GM21529 (cell line): ENCODE data around the gene WDR43.
"Not testable (repeated sequence)": the region's sequence is repeated elsewhere in the genome, so short reads cannot be mapped to it uniquely, and the experiment has no call there.

ENCODE experiments used
- ATAC-seq: cut with Tn5 transposase; IDR thresholded peaks from one replicate; pipeline ENCODE4 v1.9.1; 2021; ENCODE audit not compliant: unreplicated experiment

The WDR43 gene

GRCh38 chr2:28962505-28962904 is 68.0 kb downstream of the WDR43 start:
- no peak for ATAC-seq

GRCh38 chr2:28970464-28971160 is 76.1 kb downstream of the WDR43 start:
- ATAC-seq = no peak

GRCh38 chr2:28972778-28973335 is 78.4 kb downstream of the WDR43 start:
- no peak for ATAC-seq

- no peak for ATAC-seq
Observed at GRCh38 chr2:28974252-28974651, 79.8 kb downstream of the WDR43 start.

GRCh38 chr2:28975671-28976070 is 81.2 kb downstream of the WDR43 start:
- ATAC-seq = no peak

GRCh38 chr2:28976584-28976983 is 82.1 kb downstream of the WDR43 start:
- ATAC-seq = no peak

GRCh38 chr2:28977176-28977875 is 82.9 kb downstream of the WDR43 start:
- ATAC-seq = no peak

- not testable (repeated sequence) for ATAC-seq
Observed at GRCh38 chr2:28978001-28978400, 83.5 kb downstream of the WDR43 start.

GRCh38 chr2:28978606-28979005 is 84.1 kb downstream of the WDR43 start:
- no peak for ATAC-seq

GRCh38 chr2:28979041-28979440 is 84.6 kb downstream of the WDR43 start:
- no peak for ATAC-seq

- ATAC-seq = no peak
Observed at GRCh38 chr2:28979576-28980366, 85.3 kb downstream of the WDR43 start.

- ATAC-seq = no peak
Observed at GRCh38 chr2:28980368-28981015, 86.0 kb downstream of the WDR43 start.

- ATAC-seq = no peak
Observed at GRCh38 chr2:28981016-28981441, 86.6 kb downstream of the WDR43 start, which contains the start of gene TOGARAM2. Gene TOGARAM2 (plus strand): TSS chr2:28981298. CDS start chr2:28994835, 13,537 bp downstream.

GRCh38 chr2:28981620-28982376 is 87.3 kb downstream of the WDR43 start:
- no peak for ATAC-seq

- ATAC-seq = no peak
Observed at GRCh38 chr2:28982381-28982950, 88.0 kb downstream of the WDR43 start.

GRCh38 chr2:28986429-28986828 is 92.0 kb downstream of the WDR43 start:
- no peak for ATAC-seq

- no peak for ATAC-seq
Observed at GRCh38 chr2:28989973-28990372, 95.5 kb downstream of the WDR43 start.

GRCh38 chr2:28990445-28990844 is 96.0 kb downstream of the WDR43 start:
- no peak for ATAC-seq

- ATAC-seq = no peak
Observed at GRCh38 chr2:28991021-28991420, 96.6 kb downstream of the WDR43 start.

GRCh38 chr2:28991460-28991859 is 97.0 kb downstream of the WDR43 start:
- no peak for ATAC-seq
